Measurements from ENCODE around the gene SELENBP1.
"Not testable (repeated sequence)": the region's sequence is repeated elsewhere in the genome, so short reads cannot be mapped to it uniquely, and the experiment has no call there.

Gene SELENBP1

GRCh38 chr1:151369302-151369610, 3.2 kb downstream of the SELENBP1 start:
- Histone ChIP-seq H3K4me1 (ENCODE audit: insufficient read depth, low read length) (peaks cover 13% of the 10 kb centered on the region), H3K27me3 (ENCODE audit: insufficient read depth, low read length) (no peaks in the 10 kb centered on the region)

GRCh38 chr1:151368393-151369301, 3.9 kb downstream of the SELENBP1 start:
- no peak overlapping the region for H2AFZ ChIP-seq (ENCODE audit: low read depth, low read length)
- H3K36me3 ChIP-seq (ENCODE audit: insufficient read depth, low read length), result peaks cover 8% of the 10 kb centered on the region

More at GRCh38 chr1:151369302-151369610, 3.2 kb downstream of the SELENBP1 start:
- Histone ChIP-seq H3K36me3 (ENCODE audit: insufficient read depth, low read length) (peaks cover 8% of the 10 kb centered on the region), H3K9me3 (ENCODE audit: low read length) (peaks cover 1% of the 10 kb centered on the region), H3K4me3 (ENCODE audit: low read length) (no peak overlapping the region), H2AFZ (ENCODE audit: low read depth, low read length) (no peak overlapping the region)

GRCh38 chr1:151367658-151368392, 4.7 kb downstream of the SELENBP1 start:
- no peak overlapping the region for H2AFZ ChIP-seq (ENCODE audit: low read depth, low read length)
- peaks cover 10% of the 10 kb centered on the region for H3K4me1 ChIP-seq (ENCODE audit: insufficient read depth, low read length)
- peaks cover 8% of the 10 kb centered on the region for H3K36me3 ChIP-seq (ENCODE audit: insufficient read depth, low read length)
- no peak overlapping the region for H3K4me3 ChIP-seq (ENCODE audit: low read length)
- H3K27me3 ChIP-seq (ENCODE audit: insufficient read depth, low read length), result no peaks in the 10 kb centered on the region
- peaks cover 3% of the 10 kb centered on the region for H3K9me3 ChIP-seq (ENCODE audit: low read length)

More at GRCh38 chr1:151368393-151369301, 3.9 kb downstream of the SELENBP1 start:
- Histone ChIP-seq H3K9me3 (ENCODE audit: low read length) (peaks cover 3% of the 10 kb centered on the region), H3K4me3 (ENCODE audit: low read length) (no peak overlapping the region), H3K27me3 (ENCODE audit: insufficient read depth, low read length) (no peaks in the 10 kb centered on the region), H3K4me1 (ENCODE audit: insufficient read depth, low read length) (peaks cover 13% of the 10 kb centered on the region)

GRCh38 chr1:151364996-151365395, 7.5 kb downstream of the SELENBP1 start:
- no peak overlapping the region for H3K4me3 ChIP-seq (ENCODE audit: low read length)
- H3K9me3 ChIP-seq (ENCODE audit: low read length), result peaks cover 10% of the 10 kb centered on the region
- H3K4me1 ChIP-seq (ENCODE audit: insufficient read depth, low read length), result no peaks in the 10 kb centered on the region
- no peak overlapping the region for H2AFZ ChIP-seq (ENCODE audit: low read depth, low read length)
- peaks cover 8% of the 10 kb centered on the region for H3K36me3 ChIP-seq (ENCODE audit: insufficient read depth, low read length)
- no peaks in the 10 kb centered on the region for H3K27me3 ChIP-seq (ENCODE audit: insufficient read depth, low read length)

- H3K4me3 ChIP-seq (ENCODE audit: low read length), result no peak overlapping the region
- no peak overlapping the region for H2AFZ ChIP-seq (ENCODE audit: low read depth, low read length)
- H3K4me1 ChIP-seq (ENCODE audit: insufficient read depth, low read length), result no peaks in the 10 kb centered on the region
- H3K36me3 ChIP-seq (ENCODE audit: insufficient read depth, low read length), result peaks cover 8% of the 10 kb centered on the region
- no peaks in the 10 kb centered on the region for H3K27me3 ChIP-seq (ENCODE audit: insufficient read depth, low read length)
- H3K9me3 ChIP-seq (ENCODE audit: low read length), result peaks cover 10% of the 10 kb centered on the region
Observed at GRCh38 chr1:151362308-151363155, 10.0 kb downstream of the SELENBP1 start.

- Histone ChIP-seq H3K4me3 (ENCODE audit: low read length) (no peak overlapping the region), H3K9me3 (ENCODE audit: low read length) (peaks cover 10% of the 10 kb centered on the region), H3K4me1 (ENCODE audit: insufficient read depth, low read length) (no peaks in the 10 kb centered on the region), H3K36me3 (ENCODE audit: insufficient read depth, low read length) (peaks cover 8% of the 10 kb centered on the region), H2AFZ (ENCODE audit: low read depth, low read length) (no peak overlapping the region), H3K27me3 (ENCODE audit: insufficient read depth, low read length) (no peaks in the 10 kb centered on the region)
Observed at GRCh38 chr1:151361883-151362282, 10.6 kb downstream of the SELENBP1 start.

GRCh38 chr1:151356696-151357095, 15.8 kb downstream of the SELENBP1 start:
- peaks cover 2% of the 10 kb centered on the region for H3K9me3 ChIP-seq (ENCODE audit: low read length)
- H3K27me3 ChIP-seq (ENCODE audit: insufficient read depth, low read length), result no peaks in the 10 kb centered on the region
- no peak overlapping the region for H2AFZ ChIP-seq (ENCODE audit: low read depth, low read length)
- no peak overlapping the region for H3K4me3 ChIP-seq (ENCODE audit: low read length)
- H3K4me1 ChIP-seq (ENCODE audit: insufficient read depth, low read length), result no peaks in the 10 kb centered on the region
- H3K36me3 ChIP-seq (ENCODE audit: insufficient read depth, low read length), result no peaks in the 10 kb centered on the region

- no peaks in the 10 kb centered on the region for H3K27me3 ChIP-seq (ENCODE audit: insufficient read depth, low read length)
- no peak overlapping the region for H2AFZ ChIP-seq (ENCODE audit: low read depth, low read length)
- peaks cover 7% of the 10 kb centered on the region for H3K4me1 ChIP-seq (ENCODE audit: insufficient read depth, low read length)
- peaks cover 2% of the 10 kb centered on the region for H3K9me3 ChIP-seq (ENCODE audit: low read length)
- no peak overlapping the region for H3K4me3 ChIP-seq (ENCODE audit: low read length)
- H3K36me3 ChIP-seq (ENCODE audit: insufficient read depth, low read length), result no peaks in the 10 kb centered on the region
Observed at GRCh38 chr1:151352021-151352718, 20.3 kb downstream of the SELENBP1 start.

GRCh38 chr1:151350323-151350722, 22.2 kb downstream of the SELENBP1 start:
- H3K27me3 ChIP-seq (ENCODE audit: insufficient read depth, low read length); H3K9me3 ChIP-seq (ENCODE audit: low read length); H3K4me3 ChIP-seq (ENCODE audit: low read length); H3K36me3 ChIP-seq (ENCODE audit: insufficient read depth, low read length); H2AFZ ChIP-seq (ENCODE audit: low read depth, low read length): not testable (repeated sequence)
- peaks cover 17% of the 10 kb centered on the region for H3K4me1 ChIP-seq (ENCODE audit: insufficient read depth, low read length)

- peak overlapping the region; percentile 92 for H3K4me3 ChIP-seq (ENCODE audit: low read length)
- H3K36me3 ChIP-seq (ENCODE audit: insufficient read depth, low read length), result peaks cover 24% of the 10 kb centered on the region
- no peaks in the 10 kb centered on the region for H3K27me3 ChIP-seq (ENCODE audit: insufficient read depth, low read length)
- peaks cover 26% of the 10 kb centered on the region for H3K4me1 ChIP-seq (ENCODE audit: insufficient read depth, low read length)
- H2AFZ ChIP-seq (ENCODE audit: low read depth, low read length), result no peak overlapping the region
- peaks cover 2% of the 10 kb centered on the region for H3K9me3 ChIP-seq (ENCODE audit: low read length)
Observed at GRCh38 chr1:151347523-151348246, 24.8 kb downstream of the SELENBP1 start.

- peaks cover 31% of the 10 kb centered on the region for H3K36me3 ChIP-seq (ENCODE audit: insufficient read depth, low read length)
- peak within 1 kb of the TSS; percentile 92 for H3K4me3 ChIP-seq (ENCODE audit: low read length)
- no peaks in the 10 kb centered on the region for H3K27me3 ChIP-seq (ENCODE audit: insufficient read depth, low read length)
- peak within 1 kb of the TSS; percentile 62 for H2AFZ ChIP-seq (ENCODE audit: low read depth, low read length)
- peaks cover under 1% of the 10 kb centered on the region for H3K9me3 ChIP-seq (ENCODE audit: low read length)
- H3K4me1 ChIP-seq (ENCODE audit: insufficient read depth, low read length), result peaks cover 33% of the 10 kb centered on the region
Observed at GRCh38 chr1:151346769-151347522, 25.6 kb downstream of the SELENBP1 start, which contains the start of gene RFX5. Gene RFX5, minus strand, starts transcription at chr1:151347252. Its CDS starts 932 bp downstream, at chr1:151346320.
